Neural crest cell (in vitro differentiated cells): ENCODE measurements around the gene MTMR3. TPM values are rescaled to one million over a fixed set of nuclear protein-coding genes. Genes with fewer than 3 reads are reported as not detected.
A peak's percentile ranks its signal among the peaks of the same experiment; 100 is the strongest.

Experiments
- DNase-seq: peaks from one replicate; pipeline ENCODE4 v3.0.0; 2021; ENCODE audit warnings: low read depth, mixed read lengths, low spot score
- H3K27ac Mint-ChIP-seq: one replicate; pipeline ENCODE4 v1.8.0; 2021; ENCODE audit warnings: mild to moderate bottlenecking, mixed read lengths; ENCODE audit not compliant: unreplicated experiment
- H3K27me3 Mint-ChIP-seq: 2 replicates; pipeline ENCODE4 v1.8.0; 2021; ENCODE audit warnings: low read depth, mild to moderate bottlenecking, mixed read lengths
- H3K36me3 Mint-ChIP-seq: 2 replicates; pipeline ENCODE4 v1.8.0; 2021; ENCODE audit warnings: low read depth, mild to moderate bottlenecking, mixed read lengths
- H3K4me1 Mint-ChIP-seq: 2 replicates; pipeline ENCODE4 v1.8.0; 2021; ENCODE audit warnings: mixed read lengths
- H3K4me3 Mint-ChIP-seq: one replicate; pipeline ENCODE4 v1.8.0; 2021; ENCODE audit warnings: mild to moderate bottlenecking, mixed read lengths
- H3K9me3 Mint-ChIP-seq: 2 replicates; pipeline ENCODE4 v1.8.0; 2021; ENCODE audit warnings: mixed read lengths
- CTCF ChIP-seq: fragments of 200-600 bp; sonication (generic); conservative IDR thresholded peaks from 2 replicates; pipeline ENCODE4 v1.5.0; 2021; ENCODE audit warnings: antibody characterized with exemption, mild to moderate bottlenecking
- total RNA-seq: library from RNA; stranded (reverse); gene quantifications from 2 replicates; pipeline ENCODE4 v1.2.1, GENCODE V29; 2021

Gene MTMR3
- total RNA-seq, 1 donor from 2014 or later = 35.3 TPM

GRCh38 chr22:30015229-30015797 lies 132.3 kb downstream of the MTMR3 start:
- Mint-ChIP-seq H3K4me3 (no peak overlapping the region), H3K36me3 (peaks cover 17% of the 10 kb centered on the region), H3K27ac (no peak overlapping the region), H3K4me1 (peaks cover 11% of the 10 kb centered on the region), H3K9me3 (no peaks in the 10 kb centered on the region), H3K27me3 (no peaks in the 10 kb centered on the region)
- no peak for DNase-seq
- no peak for TF ChIP-seq CTCF

- Mint-ChIP-seq H3K36me3 (peaks cover 17% of the 10 kb centered on the region), H3K9me3 (no peaks in the 10 kb centered on the region), H3K27ac (no peak overlapping the region), H3K27me3 (no peaks in the 10 kb centered on the region), H3K4me1 (peaks cover 11% of the 10 kb centered on the region), H3K4me3 (no peak overlapping the region)
- no peak for TF ChIP-seq CTCF
- DNase-seq = no peak
Observed at GRCh38 chr22:30015846-30016245, 132.9 kb downstream of the MTMR3 start.

- Mint-ChIP-seq H3K36me3 (peaks cover 17% of the 10 kb centered on the region), H3K27ac (no peak overlapping the region), H3K4me3 (no peak overlapping the region), H3K4me1 (peaks cover 11% of the 10 kb centered on the region), H3K9me3 (no peaks in the 10 kb centered on the region), H3K27me3 (no peaks in the 10 kb centered on the region)
- no peak for DNase-seq
- no peak for TF ChIP-seq CTCF
Observed at GRCh38 chr22:30016596-30016995, 133.6 kb downstream of the MTMR3 start.

GRCh38 chr22:30017375-30018223 lies 134.6 kb downstream of the MTMR3 start:
- Mint-ChIP-seq H3K36me3 (peaks cover 19% of the 10 kb centered on the region), H3K27ac (no peak overlapping the region)

GRCh38 chr22:30020511-30020910 lies 137.5 kb downstream of the MTMR3 start:
- peaks cover 18% of the 10 kb centered on the region for H3K36me3 Mint-ChIP-seq
- TF ChIP-seq CTCF = no peak
- no peaks in the 10 kb centered on the region for H3K4me1 Mint-ChIP-seq
- H3K27ac Mint-ChIP-seq = peak overlapping the region; percentile 75
- H3K27me3 Mint-ChIP-seq = no peaks in the 10 kb centered on the region
- H3K4me3 Mint-ChIP-seq = no peak overlapping the region
- DNase-seq = no peak
- H3K9me3 Mint-ChIP-seq = no peaks in the 10 kb centered on the region

More at GRCh38 chr22:30017375-30018223, 134.6 kb downstream of the MTMR3 start:
- H3K4me1 Mint-ChIP-seq = peaks cover 11% of the 10 kb centered on the region
- H3K27me3 Mint-ChIP-seq = no peaks in the 10 kb centered on the region
- no peak for TF ChIP-seq CTCF
- no peaks in the 10 kb centered on the region for H3K9me3 Mint-ChIP-seq
- no peak overlapping the region for H3K4me3 Mint-ChIP-seq
- no peak for DNase-seq
